Naive B cell (primary cell): Measurements from ENCODE around the gene MAP4. TPM values are rescaled to one million over a fixed set of nuclear protein-coding genes. Genes with fewer than 3 reads are reported as not detected.

ENCODE experiments used
- ATAC-seq, 2 donors: fragments of 150-1000 bp; cut with Tn5 transposase; 2 replicates each; pipeline ENCODE4 v1.10.0; 2021; ENCODE audit warnings: low read depth in 2 of 2, mild to moderate bottlenecking in 2 of 2, moderate library complexity in 2 of 2
- DNase-seq: peaks from one replicate; pipeline ENCODE4 v3.0.0; 2022
- H3K27ac Mint-ChIP-seq, 6 donors: one replicate each; pipeline ENCODE4 v1.8.0; 2020 to 2022; ENCODE audit warnings: mild to moderate bottlenecking in 6 of 6, mixed read lengths in 6 of 6, moderate library complexity in 5 of 6, inconsistent platforms in 2 of 6
- H3K27me3 Mint-ChIP-seq, 3 donors: one replicate each; pipeline ENCODE4 v1.8.0; 2021 to 2022; ENCODE audit warnings: mixed read lengths in 3 of 3, mild to moderate bottlenecking in 1 of 3
- H3K36me3 Mint-ChIP-seq, 2 donors: one replicate each; pipeline ENCODE4 v1.8.0; 2020 to 2022; ENCODE audit warnings: mixed read lengths in 2 of 2, inconsistent platforms in 1 of 2, mild to moderate bottlenecking in 1 of 2
- H3K4me1 Mint-ChIP-seq, 3 donors: one replicate each; pipeline ENCODE4 v1.8.0; 2020 to 2022; ENCODE audit warnings: mixed read lengths in 3 of 3, inconsistent platforms in 1 of 3, mild to moderate bottlenecking in 1 of 3, moderate library complexity in 1 of 3
- H3K4me3 Mint-ChIP-seq, 8 donors: one replicate each; pipeline ENCODE4 v1.8.0; 2020 to 2022; ENCODE audit warnings: mild to moderate bottlenecking in 8 of 8, mixed read lengths in 8 of 8, moderate library complexity in 8 of 8, inconsistent platforms in 2 of 8
- H3K9me3 Mint-ChIP-seq, 7 donors: one replicate each; pipeline ENCODE4 v1.8.0; 2020 to 2022; ENCODE audit warnings: mixed read lengths in 7 of 7, mild to moderate bottlenecking in 5 of 7, inconsistent platforms in 2 of 7, moderate library complexity in 1 of 7
- polyA plus RNA-seq, 6 donors: library from polyadenylated mRNA; unstranded; fragments of 300-500 nt; fragmentation: Illumina TruSeq; gene quantifications; one replicate each; pipeline ENCODE4 v1.2.3, GENCODE V29; 2021; ENCODE audit warnings: low read depth in 6 of 6

The MAP4 gene
- polyA plus RNA-seq, 6 donors from 2014 or later, result 2.5 to 43.6 (median 28.7) TPM

- no peak for ATAC-seq
- DNase-seq, result no peak
- Mint-ChIP-seq H3K9me3 (no peaks in the 10 kb centered on the region), H3K36me3 (no peaks in the 10 kb centered on the region), H3K4me3 (no peak overlapping the region), H3K27me3 (no peaks in the 10 kb centered on the region), H3K27ac (peak overlapping the region in 2 of 6 donors; percentile 38 to 42), H3K4me1 (peaks cover 0 to 11% (median 2%) of the 10 kb centered on the region in 3 donors)
Observed at GRCh38 chr3:47855461-47856383, 160.5 kb downstream of the MAP4 start.

- DNase-seq (no peak), ATAC-seq (no peak)
- Mint-ChIP-seq H3K4me1 (peaks cover 0 to 16% (median 6%) of the 10 kb centered on the region in 3 donors), H3K36me3 (no peaks in the 10 kb centered on the region), H3K27me3 (no peaks in the 10 kb centered on the region), H3K9me3 (no peaks in the 10 kb centered on the region), H3K27ac (peak overlapping the region in 3 of 6 donors; percentile 6 to 44 (median 42)), H3K4me3 (no peak overlapping the region)
Observed at GRCh38 chr3:47854720-47855455, 161.3 kb downstream of the MAP4 start.

GRCh38 chr3:47854267-47854666, 161.9 kb downstream of the MAP4 start:
- Mint-ChIP-seq H3K27ac (peak overlapping the region in 2 of 6 donors; percentile 6 to 24), H3K4me3 (no peak overlapping the region), H3K4me1 (peaks cover 0 to 16% (median 6%) of the 10 kb centered on the region in 3 donors), H3K36me3 (no peaks in the 10 kb centered on the region), H3K9me3 (no peaks in the 10 kb centered on the region), H3K27me3 (no peaks in the 10 kb centered on the region)
- no peak for ATAC-seq
- no peak for DNase-seq

GRCh38 chr3:47852604-47853602, 163.3 kb downstream of the MAP4 start:
- no peaks in the 10 kb centered on the region for H3K36me3 Mint-ChIP-seq
- H3K27me3 Mint-ChIP-seq, result no peaks in the 10 kb centered on the region
- no peak for ATAC-seq
- no peaks in the 10 kb centered on the region for H3K9me3 Mint-ChIP-seq
- DNase-seq, result no peak
- peaks cover 0 to 16% (median 6%) of the 10 kb centered on the region in 3 donors for H3K4me1 Mint-ChIP-seq
- H3K4me3 Mint-ChIP-seq, result peak overlapping the region in 1 of 8 donors; percentile 15
- H3K27ac Mint-ChIP-seq, result peak overlapping the region in 2 of 6 donors; percentile 31 to 84

- ATAC-seq (no peak), DNase-seq (no peak)
- no peak overlapping the region for H3K4me3 Mint-ChIP-seq
- peaks cover 0 to 16% (median 6%) of the 10 kb centered on the region in 3 donors for H3K4me1 Mint-ChIP-seq
- H3K27ac Mint-ChIP-seq, result peak overlapping the region in 5 of 6 donors; percentile 16 to 84 (median 42)
- no peaks in the 10 kb centered on the region for H3K27me3 Mint-ChIP-seq
- H3K9me3 Mint-ChIP-seq, result no peaks in the 10 kb centered on the region
- H3K36me3 Mint-ChIP-seq, result no peaks in the 10 kb centered on the region
Observed at GRCh38 chr3:47851888-47852603, 164.2 kb downstream of the MAP4 start.

GRCh38 chr3:47850564-47851410, 165.4 kb downstream of the MAP4 start:
- Mint-ChIP-seq H3K36me3 (no peaks in the 10 kb centered on the region), H3K4me3 (peak overlapping the region in 1 of 8 donors; percentile 44), H3K27me3 (no peaks in the 10 kb centered on the region), H3K9me3 (no peaks in the 10 kb centered on the region), H3K4me1 (peaks cover 0 to 16% (median 6%) of the 10 kb centered on the region in 3 donors), H3K27ac (peak overlapping the region; percentile 8 to 78 (median 40))
- no peak for ATAC-seq
- no peak for DNase-seq

GRCh38 chr3:47849699-47850563, 166.3 kb downstream of the MAP4 start:
- Mint-ChIP-seq H3K27ac (peak overlapping the region; percentile 8 to 93 (median 42)), H3K9me3 (no peaks in the 10 kb centered on the region), H3K27me3 (no peaks in the 10 kb centered on the region), H3K36me3 (peaks cover 0 to 2% of the 10 kb centered on the region in 2 donors), H3K4me3 (no peak overlapping the region), H3K4me1 (peaks cover 0 to 16% (median 6%) of the 10 kb centered on the region in 3 donors)
- DNase-seq (no peak), ATAC-seq (peak; percentile 46 to 62)

- Mint-ChIP-seq H3K4me3 (peak overlapping the region in 1 of 8 donors; percentile 61), H3K27ac (peak overlapping the region in 3 of 6 donors; percentile 7 to 41 (median 10)), H3K4me1 (peaks cover 0 to 16% (median 7%) of the 10 kb centered on the region in 3 donors), H3K27me3 (no peaks in the 10 kb centered on the region), H3K36me3 (peaks cover 0 to 9% of the 10 kb centered on the region in 2 donors), H3K9me3 (no peaks in the 10 kb centered on the region)
- DNase-seq, result no peak
- ATAC-seq, result no peak
Observed at GRCh38 chr3:47849186-47849698, 167.0 kb downstream of the MAP4 start.

- Mint-ChIP-seq H3K27me3 (no peaks in the 10 kb centered on the region), H3K4me1 (peaks cover 0 to 16% (median 11%) of the 10 kb centered on the region in 3 donors), H3K4me3 (peak overlapping the region in 1 of 8 donors; percentile 61), H3K36me3 (peaks cover 0 to 14% of the 10 kb centered on the region in 2 donors), H3K9me3 (no peaks in the 10 kb centered on the region), H3K27ac (peak overlapping the region in 1 of 6 donors; percentile 41)
- ATAC-seq, result no peak
- no peak for DNase-seq
Observed at GRCh38 chr3:47848599-47849117, 167.6 kb downstream of the MAP4 start.

- Mint-ChIP-seq H3K27ac (no peak overlapping the region), H3K4me1 (peaks cover 0 to 16% (median 11%) of the 10 kb centered on the region in 3 donors), H3K36me3 (peaks cover 0 to 16% of the 10 kb centered on the region in 2 donors), H3K27me3 (no peaks in the 10 kb centered on the region), H3K4me3 (no peak overlapping the region), H3K9me3 (no peaks in the 10 kb centered on the region)
- no peak for ATAC-seq
- no peak for DNase-seq
Observed at GRCh38 chr3:47847801-47848518, 168.3 kb downstream of the MAP4 start.
